GM21381 (cell line): ENCODE measurements around the gene NLN.
"Not testable (repeated sequence)": the region's sequence is repeated elsewhere in the genome, so short reads cannot be mapped to it uniquely, and the experiment has no call there.

Experiments used
- ATAC-seq: cut with Tn5 transposase; IDR thresholded peaks from one replicate; pipeline ENCODE4 v1.9.1; 2021; ENCODE audit warnings: mild to moderate bottlenecking, moderate library complexity; ENCODE audit not compliant: unreplicated experiment

NLN gene

DNA sequence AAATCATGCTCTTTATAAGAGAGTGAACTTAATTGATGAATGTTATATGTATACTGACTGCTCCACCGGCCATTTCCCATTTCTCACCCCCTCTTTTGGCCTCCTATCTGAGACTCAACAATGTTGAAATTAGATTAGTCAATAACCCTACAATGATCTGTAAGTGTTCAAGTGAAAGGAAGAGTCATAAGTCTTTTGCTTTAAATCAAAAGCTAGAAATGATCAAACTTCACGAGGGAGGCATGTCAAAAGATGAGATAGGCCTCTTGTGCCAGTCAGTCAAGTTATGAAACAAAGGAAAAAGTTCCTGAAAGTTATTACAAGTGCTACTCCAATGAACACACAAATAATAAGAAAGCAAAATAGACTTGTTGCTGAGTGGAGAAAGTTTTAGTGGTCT lies 83.1 kb downstream of the NLN start:
- no peak for ATAC-seq

DNA sequence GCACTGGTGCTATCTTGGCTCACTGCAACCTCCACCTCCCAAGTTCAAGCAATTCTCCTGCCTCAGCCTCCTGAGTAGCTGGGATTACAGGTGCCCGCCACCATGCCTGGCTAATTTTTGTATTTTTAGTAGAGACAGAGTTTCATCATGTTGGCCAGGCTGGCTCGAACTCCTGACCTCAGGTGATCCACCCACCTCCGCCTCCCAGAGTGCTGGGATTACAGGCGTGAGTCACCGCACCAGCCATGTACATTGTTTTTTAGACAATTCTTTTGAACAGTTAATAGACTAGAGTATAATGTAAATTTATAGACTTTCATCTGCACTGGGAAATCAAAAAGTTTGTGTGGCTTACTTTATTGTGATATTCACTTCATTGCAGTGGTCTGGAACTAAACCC lies 85.5 kb downstream of the NLN start:
- not testable (repeated sequence) for ATAC-seq

DNA sequence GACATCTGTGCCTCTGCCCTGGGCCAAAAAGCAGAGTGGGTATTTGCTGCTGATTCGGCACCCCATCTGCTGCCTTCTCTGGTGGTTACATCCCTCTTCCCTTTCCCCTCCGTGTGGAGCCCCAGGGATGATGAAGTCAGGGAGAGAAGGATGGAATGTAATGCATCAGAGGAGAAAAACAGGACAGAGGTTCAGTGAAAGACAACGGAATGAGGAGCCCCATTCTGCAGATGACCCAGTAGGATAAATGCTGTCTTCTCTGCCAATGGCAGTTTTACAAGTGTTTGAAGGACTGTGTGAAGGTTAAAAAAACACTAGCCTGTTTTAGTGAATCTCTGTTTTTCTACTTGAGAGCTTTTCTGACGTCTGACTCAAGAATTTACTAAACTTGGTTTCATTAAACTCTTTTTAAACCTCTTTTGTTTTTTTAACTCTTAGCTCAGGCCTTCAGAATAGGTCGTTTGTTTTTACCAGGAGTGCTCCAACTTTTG lies 86.3 kb downstream of the NLN start:
- no peak for ATAC-seq

- no peak for ATAC-seq
Measured at GRCh38 chr5:65808818-65809217, 86.8 kb downstream of the NLN start.

DNA sequence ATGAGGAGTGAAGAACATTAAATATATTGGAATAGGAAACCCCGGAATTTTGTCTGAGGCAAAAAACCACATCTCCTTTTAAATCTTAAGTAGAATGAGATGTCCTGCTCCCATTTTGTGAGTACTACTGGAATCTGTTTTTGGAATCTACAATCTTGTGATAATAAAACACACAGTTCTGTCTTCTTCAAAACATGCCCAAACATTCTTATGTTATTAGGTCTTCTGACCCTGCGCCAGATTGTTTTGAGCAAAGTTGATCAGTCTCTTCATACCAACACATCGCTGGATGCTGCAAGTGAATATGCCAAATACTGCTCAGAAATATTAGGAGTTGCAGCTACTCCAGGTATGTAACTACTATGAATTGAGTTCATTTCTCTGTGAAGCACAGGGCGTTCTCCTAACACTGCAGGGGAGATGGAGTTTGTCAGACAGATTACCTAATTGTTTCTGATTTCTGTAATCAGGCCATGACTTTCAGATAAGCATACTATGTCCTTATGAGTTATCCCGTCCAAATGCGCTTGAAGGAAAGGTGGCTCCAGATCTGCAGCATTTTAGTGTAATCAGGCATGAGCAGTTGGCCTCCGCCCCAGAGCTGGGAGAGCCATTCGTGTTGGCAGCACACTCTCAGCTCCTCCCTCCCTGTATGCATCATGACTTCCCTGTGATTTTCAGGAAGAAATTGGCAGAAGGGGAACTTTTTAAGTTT lies 88.0 kb downstream of the NLN start:
- no peak for ATAC-seq

DNA sequence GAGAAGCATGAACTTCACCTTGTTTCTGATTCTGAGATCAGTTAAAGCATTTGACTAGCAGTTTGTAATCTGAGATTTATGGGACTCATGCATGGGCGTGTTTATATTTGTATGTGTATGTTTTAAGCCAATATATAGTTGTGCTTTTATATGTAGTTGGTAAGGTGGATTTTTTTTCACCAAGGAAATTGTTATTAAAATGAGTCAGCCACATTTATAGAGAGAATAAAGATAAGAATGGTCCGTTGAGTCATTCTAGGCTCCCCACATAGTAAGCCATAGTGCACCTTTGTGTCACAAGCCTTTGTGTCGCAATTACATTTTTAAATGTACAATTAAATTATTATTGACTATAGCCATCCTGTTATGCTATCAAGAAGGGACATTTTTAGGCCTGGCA lies 89.0 kb downstream of the NLN start:
- ATAC-seq, result no peak

DNA sequence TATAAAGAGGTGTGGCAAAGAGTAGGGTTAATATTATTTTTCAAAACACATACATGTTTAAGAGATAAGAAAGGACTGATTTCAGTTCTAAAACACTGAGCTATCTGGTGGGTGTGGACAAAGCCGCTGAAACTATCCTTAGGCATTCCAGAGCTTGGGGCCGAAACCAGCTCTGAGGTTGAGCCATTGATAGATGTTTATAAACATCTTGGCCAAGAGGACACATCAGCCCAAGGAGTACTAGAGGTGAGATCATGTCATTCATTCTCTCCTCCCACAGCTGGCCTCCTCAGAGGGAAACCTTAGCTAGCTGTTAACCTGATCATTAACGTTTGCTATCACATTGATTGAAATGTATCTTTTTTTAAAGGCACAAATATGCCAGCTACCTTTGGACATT lies 89.9 kb downstream of the NLN start:
- ATAC-seq, result no peak

DNA sequence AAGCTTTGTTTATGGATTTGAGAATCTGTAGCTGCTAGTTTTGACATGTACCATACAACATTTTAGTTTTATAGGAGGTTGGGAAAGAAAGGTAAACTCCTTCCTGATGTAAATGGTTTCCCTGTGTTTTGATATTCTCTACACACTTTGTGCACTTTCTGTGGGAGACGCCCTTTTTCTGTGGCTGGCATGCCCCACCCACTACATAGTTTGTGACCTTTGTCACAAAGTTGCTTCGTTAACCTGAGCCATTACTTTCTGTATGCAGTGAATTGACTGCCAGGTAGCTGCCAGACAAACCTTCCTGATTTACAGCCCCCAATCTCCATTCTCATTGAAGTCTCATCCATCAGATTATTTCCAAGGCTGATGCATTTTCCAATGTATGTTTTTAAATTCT lies 90.6 kb downstream of the NLN start:
- no peak for ATAC-seq

- ATAC-seq, result no peak
Measured at GRCh38 chr5:65813174-65813573, 91.2 kb downstream of the NLN start.

- no peak for ATAC-seq
Measured at GRCh38 chr5:65815161-65815560, 93.2 kb downstream of the NLN start.

- no peak for ATAC-seq
Measured at GRCh38 chr5:65816729-65817128, 94.7 kb downstream of the NLN start.

DNA sequence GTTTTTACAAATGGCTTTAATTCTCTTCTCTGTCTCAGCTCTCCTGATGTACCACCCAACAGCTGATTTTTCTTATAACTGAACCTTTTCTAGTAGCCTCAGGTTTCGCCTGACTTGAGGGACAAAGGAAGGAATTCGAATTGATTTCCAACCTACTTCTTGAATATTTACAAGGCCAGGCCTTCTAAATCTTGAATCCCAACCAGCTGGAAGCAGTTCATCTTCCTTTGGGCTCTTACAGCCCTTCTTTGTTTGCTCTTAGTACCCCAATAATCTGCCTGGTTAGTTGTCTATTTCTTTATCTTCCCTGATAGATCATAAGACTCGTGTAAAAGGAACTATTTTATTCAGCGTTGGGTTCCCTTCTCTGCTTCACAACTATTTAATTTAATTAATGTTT lies 95.9 kb downstream of the NLN start:
- ATAC-seq, result no peak

GRCh38 chr5:65818592-65818991 lies 96.6 kb downstream of the NLN start:
- ATAC-seq, result no peak

- ATAC-seq, result no peak
Measured at GRCh38 chr5:65819215-65819904, 97.4 kb downstream of the NLN start.

DNA sequence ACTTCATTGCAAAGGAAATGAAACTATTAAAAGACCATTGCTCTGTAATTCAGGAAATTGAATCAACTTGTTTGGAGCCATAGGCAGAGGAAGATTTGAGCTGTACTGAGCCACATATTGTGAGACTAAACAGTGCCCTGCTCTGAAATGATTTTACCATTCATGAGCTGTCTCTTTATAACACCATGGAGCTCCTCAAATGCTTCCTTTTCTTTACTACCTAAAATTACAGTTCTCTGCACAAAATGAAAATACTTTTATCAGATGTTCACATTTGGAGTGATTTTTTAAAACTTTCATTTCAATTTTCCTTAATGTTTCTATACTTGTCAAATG lies 97.9 kb downstream of the NLN start:
- no peak for ATAC-seq

GRCh38 chr5:65820373-65820772 lies 98.4 kb downstream of the NLN start:
- ATAC-seq, result no peak

- ATAC-seq, result peak; percentile 37
Measured at GRCh38 chr5:65821966-65822365, 100.0 kb downstream of the NLN start.

- ATAC-seq, result no peak
Measured at GRCh38 chr5:65822710-65823109, 100.7 kb downstream of the NLN start.

GRCh38 chr5:65823204-65823603 lies 101.2 kb downstream of the NLN start:
- ATAC-seq, result no peak

GRCh38 chr5:65823845-65824445 lies 101.9 kb downstream of the NLN start:
- no peak for ATAC-seq

DNA sequence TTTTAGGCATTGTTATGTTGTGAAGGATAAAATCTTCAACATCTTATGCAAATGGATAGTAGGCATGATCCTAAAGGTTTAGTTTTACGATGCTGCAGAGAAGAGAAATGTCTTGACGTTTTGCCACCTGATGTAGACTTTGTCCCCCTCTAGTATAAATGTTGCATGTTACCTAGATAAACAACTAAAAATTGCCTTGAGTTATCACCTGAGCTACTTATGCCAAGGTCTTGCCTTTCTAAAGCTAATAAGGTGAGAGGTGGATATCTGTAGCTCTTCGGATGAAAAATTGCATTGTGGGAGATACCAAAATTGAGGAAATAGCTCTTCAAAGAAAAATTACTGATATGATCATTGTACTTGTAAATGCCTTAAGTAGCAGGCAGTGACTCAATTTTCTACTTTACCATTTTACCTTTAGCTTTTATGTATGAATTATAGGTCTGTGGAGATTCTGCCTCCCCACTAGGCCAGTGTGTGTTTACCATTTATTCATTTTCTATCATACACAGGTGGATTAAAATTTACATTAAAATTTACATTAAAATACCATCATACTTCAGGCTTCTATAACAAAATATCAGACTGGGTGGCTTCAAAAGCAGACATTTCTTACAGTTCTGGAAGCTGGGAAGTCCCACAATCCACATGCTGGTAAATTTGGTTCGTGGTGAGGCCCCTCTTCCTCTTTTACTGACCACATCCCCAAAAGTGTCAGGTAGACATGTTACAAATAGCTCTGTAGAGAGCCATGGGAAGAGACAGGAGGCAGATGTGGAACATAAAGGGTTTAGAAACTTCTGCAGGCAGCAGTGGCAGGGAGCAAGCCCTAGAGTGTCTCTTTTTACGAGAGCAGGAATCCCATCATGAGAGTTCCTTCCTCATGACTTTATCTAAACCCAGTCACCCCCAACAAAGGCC lies 103.7 kb downstream of the NLN start:
- peak; percentile 70 for ATAC-seq
